Bronchus fibroblast of lung (primary cell): ENCODE results near the gene SCN2B. TPM values are rescaled to one million over a fixed set of nuclear protein-coding genes. Genes with fewer than 3 reads are reported as not detected.

Experiments
- total RNA-seq: library from RNA; depleted of rRNA; stranded (reverse); fragments of >200 nt; gene quantifications from 2 replicates; pipeline ENCODE4 v1.2.3, GENCODE V29; 2015

SCN2B gene
- total RNA-seq: 0.15 and 0.17 TPM in 2 replicates

GRCh38 chr11:118175993-118176777 lies at the start of gene SCN2B:
Gene SCN2B, minus strand, starts transcription at chr11:118176639. Its CDS starts 208 bp downstream, at chr11:118176431.

GRCh38 chr11:118224511-118225188 lies 48.2 kb upstream of the SCN2B start, which contains the start of gene JAML:
Gene JAML, minus strand, starts transcription at chr11:118225011. Its CDS starts 10,145 bp downstream, at chr11:118214866.

GRCh38 chr11:118152552-118153471 lies 23.6 kb downstream of the SCN2B start, which contains the start of gene SCN4B:
Gene SCN4B, minus strand, starts transcription at chr11:118152823. Its CDS starts 150 bp downstream, at chr11:118152673.

Other genes starting within 250 kb of the SCN2B start
- not detected in 2 replicates for gene TMPRSS13, start 247.2 kb downstream of the SCN2B start, total RNA-seq
- gene IL10RA, start 190.2 kb downstream of the SCN2B start, total RNA-seq: not detected in 2 replicates
- not detected in 2 replicates for gene TMPRSS4, start 99.6 kb downstream of the SCN2B start, total RNA-seq
- gene SMIM35, start 89.7 kb downstream of the SCN2B start, total RNA-seq: not detected in 2 replicates
- 0.30 and 0.34 TPM in 2 replicates for gene SCN4B, start 23.8 kb downstream of the SCN2B start, total RNA-seq
- not detected in 2 replicates for gene JAML, start 48.4 kb upstream of the SCN2B start, total RNA-seq
- 0.30 and 0.34 TPM in 2 replicates for gene MPZL3, start 75.7 kb upstream of the SCN2B start, total RNA-seq
- gene MPZL2, start 87.7 kb upstream of the SCN2B start, total RNA-seq: not detected in 2 replicates
- gene CD3E, start 128.1 kb upstream of the SCN2B start, total RNA-seq: not detected in 2 replicates
- gene CD3D, start 166.1 kb upstream of the SCN2B start, total RNA-seq: not detected in 2 replicates
- gene CD3G, start 167.7 kb upstream of the SCN2B start, total RNA-seq: not detected in 2 replicates
- gene UBE4A, start 183.0 kb upstream of the SCN2B start, total RNA-seq: 31.7 and 33.5 TPM in 2 replicates
- gene ATP5MG, start 225.0 kb upstream of the SCN2B start, total RNA-seq: 56.2 and 62.9 TPM in 2 replicates